ENCODE data around the gene PPP2R1B. TPM values are rescaled to one million over a fixed set of nuclear protein-coding genes. Genes with fewer than 3 reads are reported as not detected.

Gene PPP2R1B
- total and polyA plus RNA-seq, 2 donors (not counting 3 experiments of a cell fraction or from before 2014, with no cell fraction given), result 18.0 to 50.8 TPM

- no peak for FAIRE-seq
- Histone ChIP-seq H3K9me3 (replicated peaks; ENCODE audit: control insufficient read depth, insufficient read depth, low read length) (no peaks in the 10 kb centered on the region), H3K27me3 (ENCODE audit: control insufficient read depth in 2 of 2, insufficient read depth in 2 of 2, low read length in 2 of 2) (no peaks in the 10 kb centered on the region), H3K4me3 (replicated peaks in 1 of 3; ENCODE audit: insufficient read depth in 1 of 3, low read depth in 1 of 3, low read length in 3 of 3) (no peak overlapping the region), H3K36me3 (ENCODE audit: control insufficient read depth in 2 of 2, extremely low read depth in 1 of 2, insufficient read depth in 2 of 2, low read length in 2 of 2) (peaks cover 0 to 11% of the 10 kb centered on the region in 2 experiments), H4K20me1 (replicated peaks; ENCODE audit: control insufficient read depth, extremely low read depth, insufficient read depth, low read length) (no peaks in the 10 kb centered on the region), H3K9ac (replicated peaks; ENCODE audit: extremely low read depth, insufficient read depth, low read length) (no peak overlapping the region), H3K4me2 (ENCODE audit: insufficient read depth, low read length) (no peak overlapping the region), H3K27ac (ENCODE audit: insufficient read depth, low read depth, low read length) (no peak overlapping the region), H2AFZ (ENCODE audit: low read depth, low read length) (no peak overlapping the region), H3K4me1 (ENCODE audit: control insufficient read depth, extremely low read depth, insufficient read depth, low read length) (peaks cover 6% of the 10 kb centered on the region), H3K9me1 (replicated peaks; ENCODE audit: control insufficient read depth, extremely low read depth, insufficient read depth, low read length) (no peaks in the 10 kb centered on the region), H3K79me2 (ENCODE audit: control insufficient read depth, insufficient read depth, low read length) (no peaks in the 10 kb centered on the region)
- DNase-seq (ENCODE audit: low read depth, low spot score), result no peak
- CTCF ChIA-PET, result interaction anchor here (1.0 to 1.4 kb wide), 3 partner anchors 14 to 111 kb away, joined by 3 read pairs; no protein-coding TSS in a partner anchor
- dilution Hi-C loops (cut with MboI; ENCODE audit: extremely low pct_ligation_motif_present, low sequenced_read_pairs), result no loop called here
- BruUV-seq (replicated peaks), result no TSS peak
- TF ChIP-seq FOS (IDR thresholded peaks at IDR 0.05; ENCODE audit: borderline replicate concordance, insufficient read depth, low read length), result no peak
- no peak for TF ChIP-seq POLR2AphosphoS5 (IDR thresholded peaks at IDR 0.05; ENCODE audit: insufficient read depth, low read depth, low read length)
- TF ChIP-seq GATA2 (IDR thresholded peaks at IDR 0.05; ENCODE audit: insufficient read depth, insufficient read length, low read depth, low read length), result no peak
- TF ChIP-seq JUN (IDR thresholded peaks at IDR 0.05; ENCODE audit: borderline replicate concordance, insufficient read depth, insufficient read length, low read depth), result no peak
- no peak for TF ChIP-seq EZH2 (IDR thresholded peaks at IDR 0.05; ENCODE audit: borderline replicate concordance, low read depth, low read length, severe bottlenecking)
- no peak for TF ChIP-seq MYC (IDR thresholded peaks at IDR 0.05; ENCODE audit: low read depth, low read length)
- TF ChIP-seq POLR2A (IDR thresholded peaks at IDR 0.05; ENCODE audit: low read depth, low read length), result no peak
- TF ChIP-seq MAX (IDR thresholded peaks at IDR 0.05; ENCODE audit: insufficient read depth, insufficient read length), result no peak
- no peak for TF ChIP-seq CTCF (IDR thresholded peaks at IDR 0.05; ENCODE audit: extremely low read depth in 1 of 2, insufficient read depth in 1 of 2, low read depth in 1 of 2, low read length in 2 of 2)
- POLR2A ChIA-PET, result no interaction called here
- intact Hi-C loops (cut with micrococcal nuclease), result loop anchor here (5.0 kb wide), 1 partner anchor 83 kb away; no protein-coding TSS in a partner anchor
Observed at GRCh38 chr11:111715142-111715816, 50.9 kb downstream of the PPP2R1B start.
